RPMI8226 (cell line): ENCODE results near the gene DDX50.
"Not testable (repeated sequence)": the region's sequence is repeated elsewhere in the genome, so short reads cannot be mapped to it uniquely, and the experiment has no call there.

Source experiments
- DNase-seq: peaks from one replicate; pipeline ENCODE4 v3.0.0-alpha.2; 2015

Gene DDX50, protein sequence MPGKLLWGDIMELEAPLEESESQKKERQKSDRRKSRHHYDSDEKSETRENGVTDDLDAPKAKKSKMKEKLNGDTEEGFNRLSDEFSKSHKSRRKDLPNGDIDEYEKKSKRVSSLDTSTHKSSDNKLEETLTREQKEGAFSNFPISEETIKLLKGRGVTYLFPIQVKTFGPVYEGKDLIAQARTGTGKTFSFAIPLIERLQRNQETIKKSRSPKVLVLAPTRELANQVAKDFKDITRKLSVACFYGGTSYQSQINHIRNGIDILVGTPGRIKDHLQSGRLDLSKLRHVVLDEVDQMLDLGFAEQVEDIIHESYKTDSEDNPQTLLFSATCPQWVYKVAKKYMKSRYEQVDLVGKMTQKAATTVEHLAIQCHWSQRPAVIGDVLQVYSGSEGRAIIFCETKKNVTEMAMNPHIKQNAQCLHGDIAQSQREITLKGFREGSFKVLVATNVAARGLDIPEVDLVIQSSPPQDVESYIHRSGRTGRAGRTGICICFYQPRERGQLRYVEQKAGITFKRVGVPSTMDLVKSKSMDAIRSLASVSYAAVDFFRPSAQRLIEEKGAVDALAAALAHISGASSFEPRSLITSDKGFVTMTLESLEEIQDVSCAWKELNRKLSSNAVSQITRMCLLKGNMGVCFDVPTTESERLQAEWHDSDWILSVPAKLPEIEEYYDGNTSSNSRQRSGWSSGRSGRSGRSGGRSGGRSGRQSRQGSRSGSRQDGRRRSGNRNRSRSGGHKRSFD

DNA sequence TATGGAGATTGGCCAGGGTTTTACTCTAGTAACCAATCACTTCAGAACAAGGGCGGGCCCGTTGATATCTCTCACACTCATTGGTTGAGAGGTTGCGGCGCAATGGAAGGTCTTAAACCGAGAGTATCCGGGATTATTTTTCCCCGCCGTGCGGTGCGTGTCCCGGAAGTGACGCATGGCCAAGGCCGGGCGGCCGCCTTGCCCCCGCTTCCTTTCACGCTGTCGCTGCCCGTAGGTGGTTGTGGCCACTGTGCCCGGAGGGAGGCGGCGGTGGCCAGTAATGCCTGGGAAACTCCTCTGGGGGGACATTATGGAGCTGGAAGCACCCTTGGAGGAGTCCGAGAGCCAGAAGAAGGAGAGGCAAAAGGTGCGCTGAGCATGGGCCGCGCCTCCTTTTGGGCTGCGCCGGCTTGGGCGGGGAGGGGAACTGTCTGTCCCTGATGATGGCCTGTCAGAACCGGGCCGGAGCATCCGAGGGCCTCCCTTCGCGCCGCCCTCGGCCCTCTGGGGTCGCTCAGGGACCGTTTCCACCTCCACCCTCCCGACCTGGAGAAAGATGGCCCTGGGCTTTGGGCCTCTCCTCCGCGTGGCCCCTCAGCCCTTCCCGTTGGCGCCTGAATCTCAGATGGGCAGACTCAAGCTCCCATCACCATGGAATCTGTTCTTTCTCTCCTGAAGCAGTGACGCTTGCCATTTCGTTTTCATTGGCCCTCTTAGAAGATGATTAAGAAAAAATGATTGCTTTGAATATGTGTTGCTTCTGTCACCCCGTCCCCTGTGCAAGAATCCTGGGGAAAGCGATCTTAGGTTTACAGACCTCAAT, at the start of gene DDX50:
TSS of gene DDX50 (plus strand) at position 211 of the 823 bp plus-strand sequence. CDS start at position 281, 70 bp downstream.
- peak; percentile 92 for DNase-seq

DNA sequence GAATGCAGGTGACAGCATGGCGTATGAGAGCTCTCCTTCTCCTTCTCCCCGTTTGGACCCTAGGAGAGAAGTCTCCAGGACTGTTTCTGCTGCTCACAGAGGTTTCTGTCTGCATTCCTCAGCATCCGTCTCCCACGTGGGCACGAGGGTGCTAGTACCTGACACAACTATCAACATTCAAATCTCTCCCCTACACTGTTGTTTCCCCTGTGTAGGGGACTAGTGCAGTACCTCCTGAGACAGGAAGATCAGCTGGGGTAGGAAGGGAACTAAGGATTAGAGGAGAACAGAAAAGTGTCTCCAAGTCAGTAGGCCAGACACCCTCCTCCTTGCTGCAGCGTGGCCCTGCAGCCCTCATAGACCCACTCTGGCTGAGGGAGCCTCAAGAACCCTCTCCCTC, 44.8 kb upstream of the DDX50 start:
- no peak for DNase-seq

DNA sequence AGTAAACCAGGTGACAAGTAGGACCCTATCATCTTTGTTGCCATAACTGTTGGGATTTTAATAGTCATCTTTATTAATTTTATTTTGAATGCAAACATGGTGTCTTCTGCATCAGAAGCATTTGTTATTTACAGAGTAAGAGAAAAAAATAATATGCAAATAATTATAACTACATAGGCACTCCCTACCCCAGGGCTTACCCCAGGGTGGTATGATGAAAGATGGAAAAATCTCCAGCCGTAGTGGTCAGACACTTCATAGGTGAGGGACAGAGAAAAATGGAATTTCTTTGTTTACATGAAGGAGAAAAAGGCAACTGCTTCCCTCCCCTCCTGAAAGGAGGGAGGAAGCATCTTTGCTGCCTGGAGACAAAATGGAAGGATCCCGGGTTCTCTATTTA, 44.1 kb upstream of the DDX50 start:
- no peak for DNase-seq

DNA sequence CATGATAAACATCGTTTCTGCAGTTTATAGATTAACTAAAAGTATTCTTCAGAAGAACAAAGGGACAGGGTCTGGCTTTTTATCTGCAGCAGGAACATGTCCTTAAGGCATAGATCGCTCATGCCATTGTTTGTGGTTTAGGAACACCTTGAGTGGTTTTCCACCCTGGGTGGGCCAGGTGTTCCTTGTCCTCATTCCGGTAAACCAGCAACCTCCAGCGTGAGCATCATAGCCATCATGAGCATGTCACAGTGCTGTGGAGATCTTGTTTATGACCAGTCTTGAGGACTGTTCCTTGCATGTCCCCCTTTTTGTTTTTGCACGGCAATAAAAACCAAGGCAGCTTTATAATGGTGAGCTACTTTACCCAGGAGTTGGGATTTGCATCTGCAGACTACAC, 39.9 kb upstream of the DDX50 start:
- DNase-seq = no peak

DNA sequence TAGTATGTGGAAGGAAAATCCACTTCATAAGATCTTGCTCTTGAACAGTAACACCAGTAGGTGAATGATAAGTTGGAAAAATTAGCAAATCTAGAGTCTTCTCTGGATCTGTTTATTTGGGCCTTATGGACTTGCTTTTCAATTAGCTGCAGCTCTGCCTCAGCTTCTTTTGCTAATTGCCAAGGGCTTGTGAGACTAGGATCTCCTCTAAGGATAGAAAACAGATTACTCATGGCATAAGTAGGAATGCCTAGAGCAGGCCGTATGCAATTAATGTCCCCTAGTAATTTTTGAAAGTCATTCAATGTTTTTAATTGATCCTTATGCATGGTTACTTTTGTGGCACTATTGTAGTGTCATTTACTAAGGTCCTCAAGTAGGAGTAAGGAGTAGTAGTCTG, 36.5 kb upstream of the DDX50 start:
- no peak for DNase-seq

DNA sequence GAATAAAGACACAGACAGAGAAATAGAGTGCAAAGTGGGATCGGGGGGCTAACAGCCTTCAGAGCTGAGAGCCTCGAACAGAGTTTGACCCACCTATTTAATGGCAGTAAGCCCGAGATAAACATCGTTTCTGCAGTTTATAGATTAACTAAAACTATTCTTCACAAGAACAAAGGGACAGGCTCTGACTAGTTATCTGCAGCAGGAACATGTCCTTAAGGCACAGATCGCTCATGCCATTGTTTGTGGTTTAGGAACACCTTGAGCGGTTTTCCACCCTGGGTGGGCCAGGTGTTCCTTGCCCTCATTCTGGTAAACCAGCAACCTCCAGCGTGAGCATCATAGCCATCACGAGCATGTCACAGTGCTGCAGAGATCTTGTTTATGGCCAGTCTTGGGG, 32.9 kb upstream of the DDX50 start:
- not testable (repeated sequence) for DNase-seq

DNA sequence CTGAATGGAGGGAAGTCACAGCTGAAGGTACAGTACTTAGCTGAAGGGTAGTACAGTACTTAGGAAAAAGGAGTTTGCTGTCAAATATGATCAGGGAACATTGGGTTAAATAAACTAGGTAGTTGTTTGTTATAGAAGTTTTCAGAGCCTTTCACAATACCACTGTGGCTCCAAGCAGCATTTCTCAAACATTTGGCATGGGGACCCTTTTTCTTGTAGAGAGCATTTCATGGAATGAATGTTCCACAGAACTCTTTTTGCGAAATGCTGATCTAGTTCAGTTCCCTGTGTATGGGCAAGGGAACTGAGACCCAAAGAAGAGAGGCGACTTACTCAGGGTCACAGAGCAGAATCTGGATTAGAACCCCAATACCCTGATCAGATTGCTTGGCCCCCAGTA, 31.5 kb upstream of the DDX50 start:
- DNase-seq = no peak

DNA sequence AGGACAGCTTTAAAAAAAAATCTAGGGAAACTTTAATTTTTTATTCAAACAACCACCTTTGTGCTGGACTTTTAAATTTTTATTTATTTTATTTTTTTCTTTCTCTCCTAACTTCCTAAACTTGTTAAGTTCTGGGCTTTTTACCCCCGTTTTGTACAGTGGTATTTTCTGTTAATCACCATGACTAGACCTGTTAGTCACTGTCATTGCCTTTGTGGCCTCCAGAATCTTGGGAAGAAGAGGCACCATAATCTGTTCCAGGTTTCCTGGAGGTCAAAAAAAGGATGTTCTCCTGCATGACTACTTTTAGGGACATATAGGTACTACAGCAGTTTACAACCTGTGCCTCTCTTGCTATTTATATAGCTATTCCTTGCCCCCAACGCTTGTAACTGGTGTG, 31.1 kb upstream of the DDX50 start:
- DNase-seq = no peak

DNA sequence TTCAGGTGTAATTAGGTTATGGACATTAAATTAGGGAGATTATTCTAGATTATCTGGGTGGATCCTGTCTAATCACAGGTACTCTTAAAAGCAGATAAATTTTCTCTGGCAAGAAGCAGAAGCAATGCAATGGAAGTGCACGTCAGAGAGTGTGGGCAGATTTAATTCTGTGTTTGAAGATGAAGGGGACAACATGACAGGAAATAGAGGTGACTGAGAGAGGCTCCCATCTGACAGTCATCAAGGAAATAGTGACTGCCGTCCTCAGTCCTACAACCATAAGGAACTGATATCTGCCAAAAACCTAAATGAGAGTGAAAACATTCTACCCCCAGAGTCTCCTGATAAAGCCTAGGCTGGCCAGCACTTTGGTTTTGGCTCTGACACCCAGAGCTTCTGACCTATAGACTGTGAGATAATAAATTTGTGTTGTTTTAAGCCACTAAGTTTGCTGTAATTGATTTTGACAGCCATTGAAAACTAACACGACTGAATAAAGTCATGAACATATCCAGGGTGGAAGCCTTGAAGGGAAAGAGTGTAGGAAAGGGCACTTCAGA, 30.5 kb upstream of the DDX50 start:
- no peak for DNase-seq

DNA sequence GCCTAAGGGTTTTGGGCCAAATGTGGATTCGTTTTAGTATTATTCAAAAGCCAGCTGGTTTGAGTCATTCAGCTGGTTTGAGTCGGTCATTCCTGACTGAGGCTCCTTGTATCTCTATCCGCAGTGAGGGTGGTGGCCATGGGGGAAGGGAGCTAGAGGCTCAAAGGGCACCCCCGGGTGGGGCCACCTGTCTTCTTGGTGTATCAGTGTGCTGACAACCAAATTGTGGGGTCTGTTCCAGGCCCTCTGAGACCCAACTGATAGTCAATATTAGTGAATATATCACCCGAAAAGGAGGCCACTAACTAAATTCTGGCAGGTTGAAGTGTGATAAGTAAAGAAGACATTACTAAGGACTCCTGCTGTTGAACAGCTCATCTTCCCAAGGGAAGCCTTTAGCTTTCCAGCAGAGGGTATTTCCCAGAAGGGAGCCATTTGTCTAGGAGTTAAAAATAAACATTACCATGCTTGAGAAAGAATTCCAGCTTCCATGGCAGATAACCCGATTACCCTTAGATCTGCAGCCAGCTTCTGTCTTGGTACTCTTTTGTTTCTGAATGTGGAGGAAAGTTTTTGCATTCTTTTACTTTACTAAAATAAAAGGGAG, 29.9 kb upstream of the DDX50 start:
- no peak for DNase-seq

DNA sequence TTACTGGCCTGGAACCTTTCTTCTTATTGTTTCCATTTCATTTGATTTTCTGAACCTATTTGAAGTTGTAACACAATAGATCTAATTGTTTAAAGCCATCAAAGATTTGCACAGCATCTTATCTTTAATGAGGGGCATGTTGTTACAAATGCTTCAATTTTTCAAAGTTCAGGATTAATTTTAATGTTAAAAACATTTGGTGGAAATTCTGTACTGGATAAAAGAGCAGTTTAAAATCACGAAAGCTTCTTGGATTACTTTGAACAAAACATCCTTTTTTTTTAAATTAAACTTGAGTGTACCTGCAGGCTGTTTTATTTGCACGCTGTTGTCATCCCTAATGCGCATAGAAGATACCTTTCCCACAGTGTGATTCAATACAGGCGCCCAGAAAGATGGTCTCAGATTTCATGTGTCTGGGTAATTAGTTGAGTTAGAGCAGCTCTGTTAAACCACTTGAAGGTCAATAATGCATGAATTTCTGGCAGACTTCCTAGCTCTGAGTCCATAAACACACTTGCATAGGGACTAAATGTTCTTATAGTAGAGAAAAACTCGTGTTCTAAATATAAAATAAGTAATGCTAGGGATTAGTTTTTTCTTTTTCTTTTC, 29.3 kb upstream of the DDX50 start:
- no peak for DNase-seq

DNA sequence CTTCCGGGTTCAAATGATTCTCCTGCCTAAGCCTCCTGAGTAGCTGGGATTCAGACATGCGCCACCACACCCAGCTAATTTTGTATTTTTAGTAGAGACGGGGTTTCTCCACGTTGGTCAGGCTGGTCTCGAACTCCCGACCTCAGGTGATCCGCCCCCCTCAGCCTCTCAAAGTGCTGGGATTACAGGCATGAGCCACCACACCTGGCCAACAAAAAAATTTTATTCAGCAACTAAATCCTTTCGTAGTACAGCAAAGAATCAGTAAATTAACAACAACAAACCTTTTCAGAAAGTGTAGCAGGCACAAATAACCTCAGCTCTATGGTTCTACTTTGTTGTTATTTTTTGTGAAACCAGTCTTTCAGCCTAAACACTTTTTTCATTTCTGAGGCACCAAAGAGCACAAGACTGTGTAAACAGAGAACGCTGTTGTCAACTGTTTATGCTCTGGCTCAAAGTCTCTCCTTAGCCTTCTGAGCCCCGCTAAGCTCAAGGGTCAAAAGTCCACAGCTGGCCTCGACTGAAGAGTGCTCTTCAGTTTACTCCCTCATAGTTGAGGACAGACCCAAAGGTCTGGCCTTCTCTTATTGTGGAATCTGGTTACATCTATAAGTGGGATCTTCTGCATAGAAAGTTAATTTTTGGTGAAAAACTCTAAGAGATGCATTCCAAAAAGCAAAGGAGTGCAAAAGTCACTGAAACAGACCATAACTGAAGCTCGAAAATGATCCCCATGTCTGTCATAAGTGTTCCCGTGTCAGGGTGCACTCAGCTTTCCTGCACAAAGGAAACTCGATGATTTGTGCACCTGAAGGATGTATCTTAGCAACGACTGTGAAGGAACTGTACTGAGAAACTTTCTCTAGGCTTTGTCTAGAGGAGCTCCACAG, 24.6 kb upstream of the DDX50 start:
- no peak for DNase-seq

DNA sequence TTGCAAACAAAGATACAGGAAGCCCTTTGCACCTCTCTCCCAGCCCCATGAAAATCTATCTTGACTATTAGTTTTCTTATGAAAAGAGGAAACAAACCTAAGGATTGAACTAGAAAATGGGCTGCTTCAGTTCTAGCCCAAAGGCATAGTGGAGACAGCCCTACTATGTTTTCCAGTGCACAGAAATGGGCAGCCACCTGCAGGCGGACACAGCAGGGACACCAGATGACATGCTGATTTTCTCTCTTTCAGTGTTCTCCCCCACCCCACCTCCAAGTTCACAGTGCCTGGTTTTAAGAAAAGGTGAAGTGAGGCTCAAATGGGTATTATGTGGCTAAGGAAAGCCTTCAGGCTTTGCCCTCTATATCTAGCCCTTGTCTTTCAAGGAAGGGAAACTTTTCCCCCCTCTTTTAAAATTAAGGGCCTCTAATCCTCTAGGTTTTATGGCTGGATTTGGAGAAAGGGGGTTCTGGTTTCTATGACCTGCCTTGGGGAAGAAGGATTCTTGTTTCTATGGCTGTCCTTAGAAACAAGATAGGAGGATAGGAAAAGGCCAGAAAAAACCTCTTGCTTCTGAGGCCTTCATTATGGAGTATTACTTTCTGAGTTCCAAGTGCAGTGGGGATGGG, 23.5 kb upstream of the DDX50 start:
- DNase-seq = no peak

DNA sequence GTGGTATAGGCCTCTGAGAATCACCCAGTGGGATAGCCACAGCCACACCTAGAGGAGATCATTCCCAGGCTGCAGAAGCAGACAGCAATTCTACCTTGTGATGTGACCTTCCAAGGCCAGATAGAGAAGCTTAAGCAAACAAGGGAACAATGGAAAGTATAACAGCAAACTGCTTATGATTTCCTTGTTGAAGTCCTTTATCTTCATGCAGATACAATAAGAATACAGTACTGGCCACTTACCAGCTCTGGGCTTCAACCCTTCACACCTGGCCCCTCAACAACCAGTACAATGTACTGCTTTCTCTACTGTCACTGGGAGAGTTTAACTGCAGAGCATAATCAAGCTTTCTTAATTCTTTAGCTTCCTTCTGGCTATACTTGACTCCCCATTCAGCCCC, 22.6 kb upstream of the DDX50 start:
- DNase-seq = no peak

DNA sequence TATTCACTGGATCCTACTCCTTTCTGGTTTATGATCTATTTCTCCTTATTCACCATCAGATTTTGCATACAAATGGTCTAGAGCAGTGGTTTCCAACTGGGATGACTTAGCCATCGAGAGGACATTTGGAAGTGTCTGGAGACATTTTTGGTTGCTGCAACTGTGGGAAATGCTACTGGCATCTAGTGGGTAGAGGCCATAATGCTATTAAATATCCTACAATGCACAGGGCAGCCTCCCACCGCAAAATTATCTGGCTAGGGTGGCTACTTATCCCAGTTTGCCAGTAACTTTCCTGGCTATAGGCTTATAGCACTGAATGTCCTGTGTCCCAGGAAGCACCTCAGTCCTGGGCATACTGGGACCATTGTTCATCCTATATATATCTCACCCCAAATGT, 21.5 kb upstream of the DDX50 start:
- DNase-seq = no peak

DNA sequence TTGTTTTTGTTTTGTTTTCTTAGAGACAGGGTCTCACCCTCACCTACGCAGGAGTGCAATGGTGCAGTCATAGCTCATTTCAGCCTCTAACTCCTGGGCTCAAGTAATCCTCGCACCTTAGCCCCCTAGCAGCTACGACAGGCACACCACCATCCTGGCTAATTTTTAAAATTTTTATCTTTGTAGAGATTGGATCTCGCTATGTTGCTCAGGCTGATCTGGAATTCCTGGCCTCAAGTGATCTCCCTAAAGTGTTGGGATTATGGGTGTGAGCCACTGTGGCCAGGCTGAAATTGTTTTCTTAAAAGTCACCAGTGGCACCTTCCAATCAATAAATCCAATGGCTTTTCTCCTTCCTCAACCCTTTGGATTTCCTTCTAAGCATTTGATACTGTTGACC, 20.9 kb upstream of the DDX50 start:
- no peak for DNase-seq

DNA sequence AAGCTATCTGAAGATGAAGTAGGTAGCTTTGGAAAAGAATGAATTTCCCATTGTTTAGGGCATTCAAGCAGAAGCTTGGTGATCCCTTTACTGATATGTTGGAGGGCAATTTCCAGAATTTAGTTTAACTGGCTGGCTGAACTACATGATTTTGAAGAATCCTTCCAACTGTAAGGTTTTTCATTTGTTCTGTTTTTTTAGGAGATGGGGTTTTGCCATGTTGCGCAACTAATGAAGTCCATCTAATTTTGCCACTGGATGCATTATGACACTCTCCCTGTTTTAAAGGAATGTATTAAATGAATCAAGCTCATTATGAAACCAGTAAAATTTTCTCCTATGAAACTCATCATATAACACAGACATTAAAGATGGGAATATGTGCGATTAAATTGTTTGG, 6.1 kb upstream of the DDX50 start:
- DNase-seq = no peak

DNA sequence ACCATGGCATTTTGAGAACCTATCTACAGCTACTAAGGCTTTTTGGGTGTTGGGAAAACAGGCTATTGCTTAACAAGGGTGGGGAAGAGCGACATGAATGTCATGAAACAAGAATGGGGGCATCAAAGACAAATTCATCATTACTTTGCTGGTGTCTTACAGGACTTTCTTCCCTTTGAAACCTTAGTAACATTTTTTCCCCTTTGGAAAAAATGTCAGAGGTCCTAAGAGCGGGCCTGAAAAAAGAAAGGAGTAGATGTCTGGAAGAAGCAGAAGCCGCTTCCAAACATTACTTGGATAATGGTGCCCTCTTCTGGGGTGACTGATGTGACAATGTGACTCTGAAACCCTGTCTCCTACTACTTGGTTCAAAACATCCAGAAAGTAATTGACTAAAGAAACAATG, 3.8 kb upstream of the DDX50 start:
- DNase-seq = peak; percentile 54

DNA sequence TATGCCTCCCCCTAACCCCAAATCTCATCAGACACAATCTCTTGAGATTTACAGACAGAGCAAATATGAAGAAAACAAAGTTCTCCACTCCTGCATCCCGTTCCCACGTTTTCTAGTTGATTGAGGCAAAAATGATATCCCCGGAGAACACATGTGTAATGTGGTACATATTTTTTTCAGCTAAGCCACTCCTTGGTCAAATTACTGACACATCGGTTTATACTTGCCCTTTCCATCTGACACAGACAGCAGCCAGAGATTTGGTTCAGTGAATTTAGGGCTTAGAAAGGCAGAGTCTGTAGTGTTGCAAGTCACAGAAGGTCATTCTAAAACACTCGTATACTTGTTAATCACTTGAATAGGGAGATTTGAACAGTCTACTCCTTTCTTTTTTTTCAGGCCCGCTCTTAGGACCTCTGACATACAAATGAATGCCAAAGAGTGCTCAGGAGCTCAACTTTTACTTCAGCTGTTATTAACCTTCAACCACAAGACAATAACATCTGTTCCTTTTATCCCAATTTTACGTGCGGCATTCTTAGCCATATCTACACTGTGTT, 1.8 kb upstream of the DDX50 start:
- no peak for DNase-seq

DNA sequence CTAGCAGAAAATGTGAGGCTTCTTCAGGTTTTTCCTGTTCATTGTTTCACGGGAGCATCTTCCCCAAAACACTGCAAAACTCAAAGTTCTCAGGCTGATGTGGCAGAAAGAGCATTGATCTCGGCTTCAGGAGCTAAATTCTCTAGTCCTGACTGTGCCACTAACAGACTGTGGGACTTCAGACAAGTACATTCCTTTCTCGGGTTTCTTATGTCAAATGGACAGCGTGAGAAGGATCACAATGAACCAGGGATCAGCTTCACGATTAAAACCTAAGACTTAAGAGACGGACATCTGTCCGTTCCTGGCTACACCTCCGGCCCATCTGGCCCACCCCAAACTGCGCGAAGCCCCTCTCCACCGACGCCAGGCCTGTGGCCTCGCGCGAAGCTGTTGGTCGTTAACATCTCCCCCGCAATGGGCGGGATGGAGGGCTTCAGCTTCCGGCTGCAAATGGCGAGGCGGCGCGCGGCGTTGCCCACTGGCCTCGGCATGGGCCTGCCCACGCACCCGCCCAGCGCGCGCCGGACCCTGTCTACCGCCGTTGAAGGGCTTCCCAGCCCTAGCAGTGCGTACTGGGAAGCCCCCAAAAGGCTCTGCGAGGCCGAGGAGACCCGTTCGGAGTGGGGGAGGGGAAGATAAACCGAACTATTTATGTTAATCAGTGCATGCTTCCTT, 549 bp upstream of the DDX50 start:
- no peak for DNase-seq
